OCI-LY1 (cell line): ENCODE data around the gene TTLL9.

ENCODE experiments used
- H2AFZ ChIP-seq: fragments of 200-600 bp; sonication (generic), shearing (Covaris generic); 2 replicates; pipeline ENCODE4 v1.6.0; 2014; ENCODE audit warnings: antibody characterized with exemption, mild to moderate bottlenecking, low read length
- H3F3A ChIP-seq: fragments of 200-600 bp; sonication (generic), shearing (Covaris generic); 2 replicates; pipeline ENCODE4 v1.6.0; 2014; ENCODE audit warnings: mild to moderate bottlenecking, antibody characterized with exemption, low read length, moderate library complexity; ENCODE audit not compliant: insufficient read depth
- H3K27ac ChIP-seq: fragments of 200-600 bp; sonication (generic); 2 replicates; pipeline ENCODE4 v1.5.1; 2014; ENCODE audit warnings: low read length, mixed run types, mild to moderate bottlenecking, low read depth; ENCODE audit not compliant: poor library complexity, severe bottlenecking
- H3K27me3 ChIP-seq: fragments of 200-600 bp; sonication (generic); 2 replicates; pipeline ENCODE4 v1.6.0; 2014; ENCODE audit warnings: antibody characterized with exemption, mild to moderate bottlenecking, low read length, moderate library complexity; ENCODE audit not compliant: insufficient read depth
- H3K36me3 ChIP-seq: fragments of 200-600 bp; sonication (generic); 2 replicates; pipeline ENCODE4 v1.6.1; 2014; ENCODE audit warnings: mild to moderate bottlenecking, antibody characterized with exemption, low read length, moderate library complexity, mixed read lengths; ENCODE audit not compliant: insufficient read depth
- H3K4me1 ChIP-seq: fragments of 200-600 bp; sonication (generic); 2 replicates; pipeline ENCODE4 v1.5.1; 2014; ENCODE audit warnings: mild to moderate bottlenecking, low read length, moderate library complexity; ENCODE audit not compliant: insufficient read depth, severe bottlenecking
- H3K4me2 ChIP-seq: fragments of 200-600 bp; sonication (generic), shearing (Covaris generic); 2 replicates; pipeline ENCODE4 v1.6.1; 2014; ENCODE audit warnings: low read length
- H3K4me3 ChIP-seq: fragments of 200-600 bp; sonication (generic); 2 replicates; pipeline ENCODE4 v1.5.1; 2014; ENCODE audit warnings: low read length, low read depth, mild to moderate bottlenecking, mixed read lengths; ENCODE audit not compliant: poor library complexity, severe bottlenecking
- H3K79me2 ChIP-seq: fragments of 200-600 bp; shearing (Covaris generic); 2 replicates; pipeline ENCODE4 v1.6.1; 2016; ENCODE audit warnings: mixed run types, low read length, mixed read lengths; ENCODE audit not compliant: insufficient read depth
- H3K9ac ChIP-seq: fragments of 200-600 bp; sonication (generic), shearing (Covaris generic); 2 replicates; pipeline ENCODE4 v1.6.1; 2014; ENCODE audit warnings: mild to moderate bottlenecking, low read length, mixed read lengths
- H3K9me2 ChIP-seq: fragments of 200-600 bp; sonication (generic), shearing (Covaris generic); 2 replicates; pipeline ENCODE4 v1.6.1; 2014; ENCODE audit warnings: low read depth, mild to moderate bottlenecking, low read length, mixed read lengths
- H3K9me3 ChIP-seq: fragments of 200-600 bp; shearing (Covaris generic); 2 replicates; pipeline ENCODE4 v1.6.1; 2014; ENCODE audit warnings: low read length, mixed read lengths
- H4K20me1 ChIP-seq: fragments of 200-600 bp; sonication (generic), shearing (Covaris generic); 2 replicates; pipeline ENCODE4 v1.6.0; 2016; ENCODE audit warnings: mild to moderate bottlenecking, low read length; ENCODE audit not compliant: insufficient read depth
- EZH2 ChIP-seq: fragments of 200-600 bp; sonication (generic), shearing (Covaris generic); IDR thresholded peaks from 2 replicates; pipeline ENCODE4 v1.8.0; 2017; ENCODE audit warnings: borderline replicate concordance, mixed run types, mild to moderate bottlenecking, antibody characterized with exemption, low read length, moderate library complexity, mixed read lengths
- TF ChIP-seq, protein P1 (sequence below): fragments of 200-600 bp; sonication (generic), shearing (Covaris generic); IDR thresholded peaks from 2 replicates; pipeline ENCODE4 v1.5.1; 2017; ENCODE audit warnings: mild to moderate bottlenecking, antibody characterized with exemption, low read length, moderate library complexity, mixed read lengths

TTLL9 gene

GRCh38 chr20:31859998-31860380, 10.4 kb upstream of the TTLL9 start:
- Histone ChIP-seq H3K4me1 (peaks cover 12% of the 10 kb centered on the region), H3K36me3 (no peaks in the 10 kb centered on the region), H3K79me2 (no peaks in the 10 kb centered on the region), H3K4me2 (no peak overlapping the region), H3F3A (no peaks in the 10 kb centered on the region), H3K4me3 (no peak overlapping the region), H3K9me2 (no peaks in the 10 kb centered on the region), H3K27ac (no peak overlapping the region), H3K9me3 (no peaks in the 10 kb centered on the region), H3K27me3 (peaks cover 4% of the 10 kb centered on the region; the same call in 1 of the 2 replicates), H2AFZ (no peak overlapping the region), H3K9ac (no peak overlapping the region), H4K20me1 (no peaks in the 10 kb centered on the region)
- TF ChIP-seq, protein P1, sequence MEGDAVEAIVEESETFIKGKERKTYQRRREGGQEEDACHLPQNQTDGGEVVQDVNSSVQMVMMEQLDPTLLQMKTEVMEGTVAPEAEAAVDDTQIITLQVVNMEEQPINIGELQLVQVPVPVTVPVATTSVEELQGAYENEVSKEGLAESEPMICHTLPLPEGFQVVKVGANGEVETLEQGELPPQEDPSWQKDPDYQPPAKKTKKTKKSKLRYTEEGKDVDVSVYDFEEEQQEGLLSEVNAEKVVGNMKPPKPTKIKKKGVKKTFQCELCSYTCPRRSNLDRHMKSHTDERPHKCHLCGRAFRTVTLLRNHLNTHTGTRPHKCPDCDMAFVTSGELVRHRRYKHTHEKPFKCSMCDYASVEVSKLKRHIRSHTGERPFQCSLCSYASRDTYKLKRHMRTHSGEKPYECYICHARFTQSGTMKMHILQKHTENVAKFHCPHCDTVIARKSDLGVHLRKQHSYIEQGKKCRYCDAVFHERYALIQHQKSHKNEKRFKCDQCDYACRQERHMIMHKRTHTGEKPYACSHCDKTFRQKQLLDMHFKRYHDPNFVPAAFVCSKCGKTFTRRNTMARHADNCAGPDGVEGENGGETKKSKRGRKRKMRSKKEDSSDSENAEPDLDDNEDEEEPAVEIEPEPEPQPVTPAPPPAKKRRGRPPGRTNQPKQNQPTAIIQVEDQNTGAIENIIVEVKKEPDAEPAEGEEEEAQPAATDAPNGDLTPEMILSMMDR: no peak
- no peak for TF ChIP-seq EZH2

DNA sequence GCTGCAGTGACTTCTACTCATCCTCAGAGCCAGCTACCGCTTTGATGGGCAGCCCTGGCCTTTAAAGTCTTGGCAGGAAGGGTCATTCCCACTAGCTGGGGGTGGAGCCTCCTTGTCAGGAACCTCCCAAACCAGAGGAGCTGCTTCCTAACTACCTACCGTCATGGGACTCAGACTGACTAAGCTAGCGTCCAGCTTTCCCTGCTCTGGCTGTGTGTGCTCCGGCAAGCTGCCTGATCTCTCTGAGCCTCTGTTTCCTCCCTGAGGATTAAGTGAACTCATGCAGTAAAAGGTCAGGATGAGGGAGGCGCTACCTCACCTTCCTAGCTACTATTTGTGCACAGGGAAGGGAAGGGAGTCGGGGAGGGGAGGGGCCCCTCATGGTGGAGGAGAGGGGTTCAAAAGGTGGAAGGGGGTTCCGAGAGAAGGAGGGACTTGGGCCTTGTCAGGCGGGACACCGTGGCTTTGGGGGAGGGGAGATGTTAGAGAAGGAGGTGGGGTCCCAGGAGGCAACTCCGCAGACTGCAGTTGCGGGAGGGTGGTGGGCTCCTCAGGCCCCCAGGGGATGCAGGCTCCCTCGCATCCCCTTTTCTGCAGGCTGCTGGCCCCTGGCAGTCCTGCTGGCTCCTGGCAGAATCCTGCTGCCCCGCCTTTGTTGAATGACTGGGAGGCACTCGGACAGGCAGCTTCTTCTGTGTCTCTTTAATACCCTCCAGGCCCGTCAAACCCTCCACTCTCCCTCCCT, 9.9 kb upstream of the TTLL9 start:
- H3K9ac ChIP-seq: peak overlapping the region; percentile 70
- peak overlapping the region; percentile 97 for H3K4me2 ChIP-seq
- H3K27ac ChIP-seq: no peak overlapping the region

GRCh38 chr20:31861135-31861384, 9.4 kb upstream of the TTLL9 start:
- peaks cover 12% of the 10 kb centered on the region for H3K4me1 ChIP-seq
- 0 out of 2 replicates have a peak overlapping the region, but pooled peaks have one; percentile 2 for H2AFZ ChIP-seq
- no peak overlapping the region for H3K27ac ChIP-seq
- no peak for TF ChIP-seq EZH2
- TF ChIP-seq, protein P1: no peak
- H3K9ac ChIP-seq: peak overlapping the region; percentile 70
- no peaks in the 10 kb centered on the region for H3K79me2 ChIP-seq
- no peaks in the 10 kb centered on the region for H3K36me3 ChIP-seq
- no peaks in the 10 kb centered on the region for H4K20me1 ChIP-seq
- H3K9me2 ChIP-seq: no peaks in the 10 kb centered on the region
- peak overlapping the region; percentile 97 for H3K4me2 ChIP-seq
- H3K9me3 ChIP-seq: no peaks in the 10 kb centered on the region
- no peaks in the 10 kb centered on the region for H3F3A ChIP-seq
- H3K4me3 ChIP-seq: peak overlapping the region; percentile 65
- peaks cover 4% of the 10 kb centered on the region; the same call in 1 of the 2 replicates for H3K27me3 ChIP-seq

More for the DNA sequence above, 9.9 kb upstream of the TTLL9 start:
- Histone ChIP-seq H3K9me2 (no peaks in the 10 kb centered on the region), H3F3A (no peaks in the 10 kb centered on the region), H3K4me1 (peaks cover 12% of the 10 kb centered on the region), H3K79me2 (no peaks in the 10 kb centered on the region), H3K27me3 (peaks cover 4% of the 10 kb centered on the region; the same call in 1 of the 2 replicates), H3K4me3 (peak overlapping the region; percentile 65), H4K20me1 (no peaks in the 10 kb centered on the region), H3K36me3 (no peaks in the 10 kb centered on the region), H3K9me3 (no peaks in the 10 kb centered on the region), H2AFZ (no peak overlapping the region)
- TF ChIP-seq, protein P1: no peak
- no peak for TF ChIP-seq EZH2
